Neuron (in vitro differentiated cells): ENCODE results near the gene PPM1E.
"Not testable (repeated sequence)": the region's sequence is repeated elsewhere in the genome, so short reads cannot be mapped to it uniquely, and the experiment has no call there.

Experiments used
- H2AFZ ChIP-seq: one replicate; pipeline ENCODE4 v1.6.1; 2013; ENCODE audit warnings: low read depth, mild to moderate bottlenecking, inconsistent platforms, low read length, moderate library complexity
- H3K27me3 ChIP-seq: one replicate; pipeline ENCODE4 v1.6.1; 2013; ENCODE audit warnings: low read length; ENCODE audit not compliant: insufficient read depth
- H3K36me3 ChIP-seq: one replicate; pipeline ENCODE4 v1.6.1; 2013; ENCODE audit warnings: low read length; ENCODE audit not compliant: insufficient read depth
- H3K4me1 ChIP-seq: one replicate; pipeline ENCODE4 v1.6.1; 2013; ENCODE audit warnings: low read length; ENCODE audit not compliant: insufficient read depth
- H3K4me3 ChIP-seq: 2 replicates; pipeline ENCODE4 v1.5.1; 2013; ENCODE audit warnings: mild to moderate bottlenecking, low read length, moderate library complexity
- H3K9me3 ChIP-seq: one replicate; pipeline ENCODE4 v1.6.1; 2013; ENCODE audit warnings: low read length

The PPM1E gene

DNA sequence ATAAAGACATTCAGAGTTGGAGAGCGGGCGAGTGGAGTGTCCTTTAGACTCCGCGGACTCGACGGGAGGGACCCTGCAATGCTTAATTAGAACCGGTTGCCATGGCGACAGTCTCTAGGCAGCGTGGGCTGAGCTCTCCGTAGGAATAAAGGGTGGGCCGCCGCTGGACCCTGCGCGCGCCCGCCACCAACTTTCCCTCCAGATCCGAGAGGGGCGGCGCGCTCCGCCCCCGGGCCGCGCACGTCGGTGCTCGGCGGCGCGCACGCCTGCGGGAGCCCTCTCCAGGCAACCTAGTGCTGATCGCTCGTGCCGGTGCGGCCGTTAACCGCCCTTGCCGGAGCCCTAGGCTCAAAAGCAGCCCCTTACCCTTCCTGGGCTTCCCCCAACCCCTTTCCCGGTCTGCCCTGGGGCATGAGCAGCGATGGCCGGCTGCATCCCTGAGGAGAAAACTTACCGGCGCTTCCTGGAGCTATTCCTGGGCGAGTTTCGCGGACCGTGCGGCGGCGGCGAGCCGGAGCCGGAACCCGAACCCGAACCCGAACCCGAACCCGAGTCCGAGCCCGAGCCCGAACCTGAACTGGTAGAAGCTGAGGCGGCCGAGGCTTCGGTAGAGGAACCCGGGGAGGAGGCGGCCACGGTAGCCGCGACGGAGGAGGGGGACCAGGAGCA is at the start of gene PPM1E:
TSS of gene PPM1E (plus strand) at position 278 of the 669 bp plus-strand sequence.
- H3K27me3 ChIP-seq, result no peaks in the 10 kb centered on the region
- no peaks in the 10 kb centered on the region for H3K36me3 ChIP-seq
- peaks cover 13% of the 10 kb centered on the region for H3K4me1 ChIP-seq
- H3K4me3 ChIP-seq, result peak within 1 kb of the TSS; percentile 52
- H3K9me3 ChIP-seq, result no peaks in the 10 kb centered on the region
- peak within 1 kb of the TSS; percentile 98 for H2AFZ ChIP-seq

GRCh38 chr17:58706351-58707140 is 49.1 kb upstream of the PPM1E start:
- peaks cover 24% of the 10 kb centered on the region for H3K36me3 ChIP-seq
- H3K4me1 ChIP-seq, result no peaks in the 10 kb centered on the region
- H2AFZ ChIP-seq, result no peak overlapping the region
- no peaks in the 10 kb centered on the region for H3K9me3 ChIP-seq
- no peak overlapping the region for H3K4me3 ChIP-seq
- H3K27me3 ChIP-seq, result no peaks in the 10 kb centered on the region

DNA sequence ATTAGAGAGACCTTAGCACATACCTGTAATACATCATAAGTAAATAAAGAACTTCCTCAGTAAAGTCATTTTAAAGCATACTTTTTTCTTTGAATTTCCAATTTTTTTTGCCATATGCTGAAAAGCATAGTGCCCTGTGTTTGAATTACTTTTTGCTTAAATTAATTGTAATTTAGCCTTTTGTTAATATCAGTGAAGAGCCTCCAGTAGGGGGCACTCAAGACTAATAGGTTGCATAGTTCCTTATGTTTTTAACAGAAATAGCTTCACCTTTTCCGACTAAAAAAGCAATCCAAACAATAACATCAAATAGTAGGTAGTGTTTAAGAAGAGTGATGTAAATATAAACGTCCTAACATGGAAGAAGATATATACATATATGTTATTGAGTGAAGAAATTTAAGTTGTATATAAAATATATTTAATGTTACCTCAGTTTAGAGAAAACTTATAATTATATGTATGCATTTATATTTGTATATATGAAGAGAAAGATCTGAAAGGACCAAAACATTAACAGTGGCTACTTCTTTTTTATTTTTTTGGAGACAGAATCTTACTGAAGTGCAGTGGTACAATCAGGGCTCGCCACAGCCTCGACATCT is 44.6 kb upstream of the PPM1E start:
- Histone ChIP-seq H2AFZ (no peak overlapping the region), H3K4me3 (no peak overlapping the region), H3K36me3 (peaks cover 22% of the 10 kb centered on the region), H3K9me3 (no peaks in the 10 kb centered on the region), H3K27me3 (no peaks in the 10 kb centered on the region), H3K4me1 (no peaks in the 10 kb centered on the region)

DNA sequence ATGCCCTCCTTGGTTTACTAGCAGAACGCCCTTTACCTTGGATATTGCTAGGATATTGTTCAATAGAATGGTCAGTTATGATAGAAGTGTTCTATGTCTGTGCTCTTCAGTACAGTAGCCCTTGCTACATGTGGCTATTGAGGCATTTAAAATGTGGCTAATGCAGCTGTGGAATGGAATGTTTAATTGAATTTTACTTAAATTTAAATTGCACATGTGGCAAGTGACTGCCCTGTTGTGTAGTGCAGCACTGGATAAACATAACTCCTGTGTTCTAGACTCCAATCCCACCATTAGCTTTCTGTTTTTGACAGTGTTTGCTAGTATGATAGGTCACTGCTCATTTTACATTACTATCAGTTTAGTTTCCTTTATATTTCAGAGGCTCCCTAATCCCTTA is 33.4 kb upstream of the PPM1E start:
- Histone ChIP-seq H3K4me1 (no peaks in the 10 kb centered on the region), H3K36me3 (peaks cover 13% of the 10 kb centered on the region), H3K4me3 (no peak overlapping the region), H3K9me3 (no peaks in the 10 kb centered on the region), H3K27me3 (no peaks in the 10 kb centered on the region), H2AFZ (no peak overlapping the region)

- H3K4me3 ChIP-seq, result no peak overlapping the region
- peaks cover 13% of the 10 kb centered on the region for H3K36me3 ChIP-seq
- no peak overlapping the region for H2AFZ ChIP-seq
- no peaks in the 10 kb centered on the region for H3K27me3 ChIP-seq
- no peaks in the 10 kb centered on the region for H3K4me1 ChIP-seq
- no peaks in the 10 kb centered on the region for H3K9me3 ChIP-seq
These were observed 33.0 kb upstream of the PPM1E start for GRCh38 chr17:58722696-58723095.

DNA sequence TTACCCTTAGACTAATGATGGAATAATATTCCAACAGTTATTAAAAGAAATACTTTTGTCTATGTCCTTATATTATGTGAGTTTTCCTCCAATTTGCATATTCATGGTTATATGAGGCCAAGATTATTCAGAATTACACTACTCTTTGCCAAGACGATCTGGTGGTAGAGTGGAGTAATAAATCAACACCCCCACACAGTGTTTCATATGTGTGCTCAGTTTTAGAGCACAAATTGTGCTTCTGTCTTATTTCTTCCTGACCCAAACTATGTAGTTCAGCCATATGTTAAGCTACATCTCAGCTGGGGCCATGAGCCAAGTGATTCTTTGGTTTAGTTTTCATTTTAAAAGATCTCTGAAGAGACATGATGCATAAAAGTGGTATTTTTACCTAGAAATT is 26.9 kb upstream of the PPM1E start:
- Histone ChIP-seq H3K4me1 (no peaks in the 10 kb centered on the region), H3K36me3 (peaks cover 5% of the 10 kb centered on the region), H2AFZ (no peak overlapping the region), H3K4me3 (no peak overlapping the region), H3K27me3 (no peaks in the 10 kb centered on the region), H3K9me3 (no peaks in the 10 kb centered on the region)

GRCh38 chr17:58730937-58731336 is 24.7 kb upstream of the PPM1E start:
- no peaks in the 10 kb centered on the region for H3K27me3 ChIP-seq
- H3K4me3 ChIP-seq, result no peak overlapping the region
- peaks cover 2% of the 10 kb centered on the region for H3K36me3 ChIP-seq
- H3K9me3 ChIP-seq, result no peaks in the 10 kb centered on the region
- H3K4me1 ChIP-seq, result no peaks in the 10 kb centered on the region
- H2AFZ ChIP-seq, result no peak overlapping the region

GRCh38 chr17:58734040-58734439 is 21.6 kb upstream of the PPM1E start:
- Histone ChIP-seq H3K36me3 (peaks cover 2% of the 10 kb centered on the region), H3K9me3 (no peaks in the 10 kb centered on the region), H3K4me3 (no peak overlapping the region), H3K4me1 (no peaks in the 10 kb centered on the region), H2AFZ (no peak overlapping the region), H3K27me3 (no peaks in the 10 kb centered on the region)

GRCh38 chr17:58734811-58735210 is 20.8 kb upstream of the PPM1E start:
- H3K36me3 ChIP-seq, result peaks cover 2% of the 10 kb centered on the region
- H3K9me3 ChIP-seq, result no peaks in the 10 kb centered on the region
- H2AFZ ChIP-seq, result no peak overlapping the region
- no peaks in the 10 kb centered on the region for H3K27me3 ChIP-seq
- H3K4me3 ChIP-seq, result no peak overlapping the region
- no peaks in the 10 kb centered on the region for H3K4me1 ChIP-seq

- Histone ChIP-seq H3K9me3 (no peaks in the 10 kb centered on the region), H3K36me3 (no peaks in the 10 kb centered on the region), H2AFZ (no peak overlapping the region), H3K4me1 (no peaks in the 10 kb centered on the region), H3K4me3 (no peak overlapping the region), H3K27me3 (no peaks in the 10 kb centered on the region)
These were observed 14.5 kb upstream of the PPM1E start for GRCh38 chr17:58741121-58741625.

- H3K4me1 ChIP-seq, result no peaks in the 10 kb centered on the region
- H3K9me3 ChIP-seq, result no peaks in the 10 kb centered on the region
- H3K4me3 ChIP-seq, result no peak overlapping the region
- no peaks in the 10 kb centered on the region for H3K36me3 ChIP-seq
- no peak overlapping the region for H2AFZ ChIP-seq
- no peaks in the 10 kb centered on the region for H3K27me3 ChIP-seq
These were observed 8.0 kb upstream of the PPM1E start for GRCh38 chr17:58747674-58748073.

- H3K4me1 ChIP-seq, H2AFZ ChIP-seq, H3K36me3 ChIP-seq, H3K9me3 ChIP-seq, H3K4me3 ChIP-seq, H3K27me3 ChIP-seq: not testable (repeated sequence)
These were observed 6.0 kb upstream of the PPM1E start for GRCh38 chr17:58749627-58750026.

- Histone ChIP-seq H2AFZ (no peak overlapping the region), H3K9me3 (no peaks in the 10 kb centered on the region), H3K4me1 (peaks cover 8% of the 10 kb centered on the region), H3K4me3 (no peak overlapping the region), H3K27me3 (no peaks in the 10 kb centered on the region), H3K36me3 (no peaks in the 10 kb centered on the region)
These were observed 2.6 kb upstream of the PPM1E start for GRCh38 chr17:58753026-58753425.
